ENCODE results near the gene RPS26.

The RPS26 gene

DNA sequence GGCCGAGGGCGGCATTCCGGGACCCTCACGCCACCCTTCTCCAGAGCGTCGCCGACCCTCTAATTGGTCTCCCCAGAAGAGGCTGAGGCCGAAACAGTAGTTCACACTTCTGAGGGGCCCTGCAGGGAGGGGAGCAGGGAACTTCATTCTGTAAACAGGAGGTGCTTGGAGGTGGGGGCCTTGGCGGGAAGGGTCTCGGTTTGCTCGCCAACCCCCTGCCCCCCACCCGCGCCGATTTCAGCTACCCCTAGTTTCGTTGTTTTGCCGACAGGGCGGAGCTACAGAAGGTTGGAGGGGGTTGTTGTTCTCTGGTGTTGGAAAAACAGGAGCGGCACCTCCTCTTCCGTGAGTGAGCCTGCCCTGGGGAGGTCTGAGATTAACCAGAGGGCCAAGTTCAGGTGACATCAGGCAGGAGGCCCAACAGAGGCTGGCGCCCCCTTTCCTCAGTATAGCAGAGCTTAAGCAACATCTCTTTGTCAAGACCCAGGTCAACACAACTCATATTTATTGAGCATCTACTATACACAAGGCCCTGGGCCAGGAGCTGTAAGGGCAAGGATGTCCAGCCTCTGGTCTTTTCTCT is 38.9 kb downstream of the RPS26 start:
- Histone ChIP-seq H4K20me1 (ENCODE audit: insufficient read depth, low read length) (no peaks in the 10 kb centered on the region), H3K79me2 (ENCODE audit: low read length) (no peaks in the 10 kb centered on the region), H3K9ac (ENCODE audit: low read length) (no peak overlapping the region), H3K27me3 (replicated peaks; ENCODE audit: insufficient read depth, low read length) (peaks cover 29% of the 10 kb centered on the region), H3K9me2 (replicated peaks; ENCODE audit: insufficient read depth, low read length) (no peaks in the 10 kb centered on the region), H3F3A (ENCODE audit: insufficient read depth, low read length) (peaks cover 8% of the 10 kb centered on the region), H2AFZ (ENCODE audit: low read length) (no peak overlapping the region), H3K4me1 (ENCODE audit: low read length) (no peaks in the 10 kb centered on the region), H3K4me2 (ENCODE audit: low read depth, low read length) (peak overlapping the region; percentile 91), H3K9me3 (replicated peaks; ENCODE audit: insufficient read depth, low read length) (no peaks in the 10 kb centered on the region), H3K27ac (ENCODE audit: low read length) (no peak overlapping the region), H3K36me3 (replicated peaks; ENCODE audit: insufficient read depth, low read length) (no peaks in the 10 kb centered on the region), H3K4me3 (ENCODE audit: low read length) (no peak overlapping the region)
- TF ChIP-seq EZH2phosphoT487 (IDR thresholded peaks at IDR 0.05; ENCODE audit: low read length) (no peak), CTCF (IDR thresholded peaks at IDR 0.05; ENCODE audit: low read length) (no peak), EZH2 (optimal IDR thresholded peaks at IDR 0.05; ENCODE audit: low read depth, low read length) (no peak)
- no peak for DNase-seq

DNA sequence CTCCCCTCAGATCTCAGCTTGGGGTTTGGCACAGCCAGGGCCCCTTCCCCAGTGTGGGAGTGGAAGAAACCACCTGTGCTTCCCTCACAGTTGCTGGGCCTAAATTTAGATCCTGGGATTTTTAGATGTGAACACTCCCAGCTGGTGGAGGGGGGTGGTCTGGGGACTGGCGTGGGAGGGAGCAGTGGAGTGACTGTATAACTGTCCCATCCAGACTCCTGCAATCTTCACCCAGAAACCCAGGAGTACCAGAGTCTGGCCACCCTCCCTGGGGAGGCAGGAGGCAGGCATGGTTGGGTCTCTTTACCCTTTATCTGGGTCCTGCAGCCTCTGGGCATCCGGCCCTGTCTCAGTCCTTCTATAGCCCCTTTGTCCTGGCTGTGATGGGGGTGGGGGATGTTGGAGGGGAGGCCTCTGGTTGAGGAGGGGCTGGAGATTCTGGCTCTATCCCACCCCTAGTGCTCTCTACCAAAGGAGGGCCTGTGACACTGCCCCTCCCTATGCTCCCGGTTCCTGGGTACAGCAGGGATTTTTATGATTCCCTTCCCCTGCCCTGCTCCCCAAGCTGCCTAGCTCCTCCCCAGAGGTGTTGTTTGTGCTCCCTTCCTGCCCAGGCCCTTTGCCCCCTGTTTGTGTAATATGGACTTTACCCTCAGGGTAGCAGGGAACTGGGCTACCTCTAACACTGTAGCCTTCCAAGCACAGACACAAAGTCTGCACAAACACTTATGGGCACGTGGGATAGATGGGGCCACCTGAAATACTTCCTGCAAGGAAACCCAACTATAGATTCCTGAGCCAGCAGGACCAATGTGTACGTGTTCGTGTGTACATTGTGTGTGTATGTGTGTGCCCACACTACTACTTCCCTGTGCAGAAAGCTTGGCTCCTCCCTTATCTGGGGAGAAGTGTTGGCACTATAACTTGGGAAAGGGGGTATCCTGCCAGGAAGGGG is 40.0 kb downstream of the RPS26 start:
- H3K9me2 ChIP-seq (replicated peaks; ENCODE audit: insufficient read depth, low read length) = no peaks in the 10 kb centered on the region
- H3K79me2 ChIP-seq (ENCODE audit: low read length) = no peaks in the 10 kb centered on the region
- no peak overlapping the region for H3K9ac ChIP-seq (ENCODE audit: low read length)
- no peaks in the 10 kb centered on the region for H3K4me1 ChIP-seq (ENCODE audit: low read length)
- no peak for TF ChIP-seq CTCF (IDR thresholded peaks at IDR 0.05; ENCODE audit: low read length)
- TF ChIP-seq EZH2phosphoT487 (IDR thresholded peaks at IDR 0.05; ENCODE audit: low read length) = no peak
- TF ChIP-seq EZH2 (optimal IDR thresholded peaks at IDR 0.05; ENCODE audit: low read depth, low read length) = no peak
- H2AFZ ChIP-seq (ENCODE audit: low read length) = no peak overlapping the region
- H3K4me3 ChIP-seq (ENCODE audit: low read length) = no peak overlapping the region
- H3K27ac ChIP-seq (ENCODE audit: low read length) = no peak overlapping the region
- peaks cover 29% of the 10 kb centered on the region for H3K27me3 ChIP-seq (replicated peaks; ENCODE audit: insufficient read depth, low read length)
- no peak for DNase-seq
- H3F3A ChIP-seq (ENCODE audit: insufficient read depth, low read length) = peaks cover 8% of the 10 kb centered on the region
- H4K20me1 ChIP-seq (ENCODE audit: insufficient read depth, low read length) = no peaks in the 10 kb centered on the region
- H3K4me2 ChIP-seq (ENCODE audit: low read depth, low read length) = no peak overlapping the region
- no peaks in the 10 kb centered on the region for H3K9me3 ChIP-seq (replicated peaks; ENCODE audit: insufficient read depth, low read length)
- H3K36me3 ChIP-seq (replicated peaks; ENCODE audit: insufficient read depth, low read length) = no peaks in the 10 kb centered on the region

- no peak for TF ChIP-seq CTCF (IDR thresholded peaks at IDR 0.05; ENCODE audit: low read length)
- no peak for TF ChIP-seq EZH2phosphoT487 (IDR thresholded peaks at IDR 0.05; ENCODE audit: low read length)
- TF ChIP-seq EZH2 (optimal IDR thresholded peaks at IDR 0.05; ENCODE audit: low read depth, low read length) = no peak
- DNase-seq = no peak
- Histone ChIP-seq H3K4me2 (ENCODE audit: low read depth, low read length) (no peak overlapping the region), H3K27ac (ENCODE audit: low read length) (no peak overlapping the region), H3K4me1 (ENCODE audit: low read length) (no peaks in the 10 kb centered on the region), H3K27me3 (replicated peaks; ENCODE audit: insufficient read depth, low read length) (peaks cover 29% of the 10 kb centered on the region), H3K79me2 (ENCODE audit: low read length) (no peaks in the 10 kb centered on the region), H3K9me3 (replicated peaks; ENCODE audit: insufficient read depth, low read length) (no peaks in the 10 kb centered on the region), H3F3A (ENCODE audit: insufficient read depth, low read length) (peaks cover 8% of the 10 kb centered on the region), H4K20me1 (ENCODE audit: insufficient read depth, low read length) (no peaks in the 10 kb centered on the region), H3K36me3 (replicated peaks; ENCODE audit: insufficient read depth, low read length) (no peaks in the 10 kb centered on the region), H3K9ac (ENCODE audit: low read length) (no peak overlapping the region), H2AFZ (ENCODE audit: low read length) (no peak overlapping the region), H3K4me3 (ENCODE audit: low read length) (no peak overlapping the region), H3K9me2 (replicated peaks; ENCODE audit: insufficient read depth, low read length) (no peaks in the 10 kb centered on the region)
These were observed 40.7 kb downstream of the RPS26 start for GRCh38 chr12:56082382-56082781.

Data from MM.1S (cell line).